ENCODE data around the gene TMEM19.

- no peak for TF ChIP-seq CTCF (IDR thresholded peaks at IDR 0.05)
- no peak for TF ChIP-seq POLR2A (IDR thresholded peaks at IDR 0.05)
- no peak for TF ChIP-seq EP300 (IDR thresholded peaks at IDR 0.05)
- no peak for TF ChIP-seq POLR2AphosphoS5 (IDR thresholded peaks at IDR 0.05)
Observed at GRCh38 chr12:71702590-71702989, 16.7 kb downstream of the TMEM19 start.
